PC-3 (cell line): ENCODE data around the gene EEF1A2. TPM values are rescaled to one million over a fixed set of nuclear protein-coding genes. Genes with fewer than 3 reads are reported as not detected.

ENCODE experiments used
- ATAC-seq: fragments of 200-7000 bp; cut with Tn5 transposase; 2 replicates; pipeline ENCODE4 v1.9.1; 2020; ENCODE audit warnings: mild to moderate bottlenecking, moderate library complexity
- BruUV-seq: library from RNA; stranded (reverse); fragments of 400-500 nt; replicated peaks from 2 replicates; lab custom pipeline; 2021; lab: Mats Ljungman, UMichigan
- CTCF ChIA-PET: fragments of 300-600 bp; sonication (Branson Sonifier 250); formaldehyde crosslinking; loops from one replicate; lab custom pipeline; 2022; ENCODE audit warnings: antibody characterized with exemption; lab: Charles Lee
- POLR2A ChIA-PET: fragments of 300-600 bp; sonication (Branson Sonifier 250); formaldehyde crosslinking; loops from one replicate; lab custom pipeline; 2022; ENCODE audit warnings: antibody characterized with exemption; ENCODE audit not compliant: unreplicated experiment; lab: Charles Lee
- DNase-seq: peaks from one replicate; pipeline ENCODE4 v3.0.0-alpha.2; 2015
- H2AFZ ChIP-seq: fragments of 300-600 bp; sonication (generic); 2 replicates; pipeline ENCODE4 v1.6.0; 2016; ENCODE audit warnings: antibody characterized with exemption, low read length
- H3F3A ChIP-seq: fragments of 300-600 bp; sonication (generic); one replicate; pipeline ENCODE4 v1.6.0; 2017; ENCODE audit warnings: antibody characterized with exemption, low read length, control low read depth, mild to moderate bottlenecking; ENCODE audit not compliant: unreplicated experiment
- H3K27ac ChIP-seq: fragments of 300-600 bp; sonication (generic); 2 replicates; pipeline ENCODE4 v1.5.1; 2016; ENCODE audit warnings: mild to moderate bottlenecking, low read length
- H3K27me3 ChIP-seq: fragments of 300-600 bp; sonication (generic); 2 replicates; pipeline ENCODE4 v1.6.1; 2016; ENCODE audit warnings: low read length, mixed read lengths
- H3K36me3 ChIP-seq: fragments of 300-600 bp; sonication (generic); 2 replicates; pipeline ENCODE4 v1.6.1; 2016; ENCODE audit warnings: low read depth, mixed run types, low read length, mixed read lengths
- H3K4me1 ChIP-seq: fragments of 300-600 bp; sonication (generic); 2 replicates; pipeline ENCODE4 v1.5.1; 2016; ENCODE audit warnings: low read length; ENCODE audit not compliant: insufficient read depth
- H3K4me2 ChIP-seq: fragments of 300-600 bp; sonication (generic); 2 replicates; pipeline ENCODE4 v1.6.0; 2016; ENCODE audit warnings: low read length
- H3K4me3 ChIP-seq: fragments of 300-600 bp; sonication (generic); 2 replicates; pipeline ENCODE4 v1.5.1; 2016; ENCODE audit warnings: mild to moderate bottlenecking, low read length, mixed read lengths
- H3K79me2 ChIP-seq: fragments of 300-600 bp; sonication (generic); 2 replicates; pipeline ENCODE4 v1.6.1; 2017; ENCODE audit warnings: low read length, mixed read lengths
- H3K9ac ChIP-seq: fragments of 300-600 bp; sonication (generic); 2 replicates; pipeline ENCODE4 v1.6.0; 2016; ENCODE audit warnings: mild to moderate bottlenecking, low read length
- H3K9me2 ChIP-seq: fragments of 300-600 bp; sonication (generic); replicated peaks from 2 replicates; pipeline ENCODE4 v1.6.1; 2016; ENCODE audit warnings: mixed run types, low read length, mixed read lengths
- H3K9me3 ChIP-seq: fragments of 300-600 bp; sonication (generic); 2 replicates; pipeline ENCODE4 v1.6.1; 2016; ENCODE audit warnings: low read length, mixed read lengths
- H4K20me1 ChIP-seq: fragments of 300-600 bp; sonication (generic); 2 replicates; pipeline ENCODE4 v1.6.1; 2016; ENCODE audit warnings: low read length, mixed read lengths
- EZH2 ChIP-seq: fragments of 300-600 bp; sonication (generic); IDR thresholded peaks from one replicate; pipeline ENCODE4 v1.6.1; 2017; ENCODE audit warnings: antibody characterized with exemption, mild to moderate bottlenecking, low read length; ENCODE audit not compliant: unreplicated experiment
- EZH2phosphoT487 ChIP-seq: fragments of 300-600 bp; sonication (generic); IDR thresholded peaks from 2 replicates; pipeline ENCODE4 v1.6.1; 2018; ENCODE audit warnings: mild to moderate bottlenecking, antibody characterized with exemption, low read length, borderline replicate concordance
- intact Hi-C: fragments of 100-400 bp; cut with micrococcal nuclease; formaldehyde crosslinking; loops from 2 replicates; pipeline ENCODE4 v1.9.0; 2023
- total RNA-seq: library from RNA; depleted of rRNA; stranded (reverse); fragments of >200 nt; gene quantifications from 2 replicates; pipeline ENCODE4 v1.2.3, GENCODE V29; 2014
- TF ChIP-seq, protein P1 (sequence below): fragments of 300-600 bp; sonication (generic); conservative IDR thresholded peaks from 2 replicates; pipeline ENCODE4 v1.5.1; 2017; ENCODE audit warnings: antibody characterized with exemption, low read depth, mild to moderate bottlenecking, low read length

EEF1A2 gene
- total RNA-seq, 1 experiment from 2014 or later, result 463 TPM

DNA sequence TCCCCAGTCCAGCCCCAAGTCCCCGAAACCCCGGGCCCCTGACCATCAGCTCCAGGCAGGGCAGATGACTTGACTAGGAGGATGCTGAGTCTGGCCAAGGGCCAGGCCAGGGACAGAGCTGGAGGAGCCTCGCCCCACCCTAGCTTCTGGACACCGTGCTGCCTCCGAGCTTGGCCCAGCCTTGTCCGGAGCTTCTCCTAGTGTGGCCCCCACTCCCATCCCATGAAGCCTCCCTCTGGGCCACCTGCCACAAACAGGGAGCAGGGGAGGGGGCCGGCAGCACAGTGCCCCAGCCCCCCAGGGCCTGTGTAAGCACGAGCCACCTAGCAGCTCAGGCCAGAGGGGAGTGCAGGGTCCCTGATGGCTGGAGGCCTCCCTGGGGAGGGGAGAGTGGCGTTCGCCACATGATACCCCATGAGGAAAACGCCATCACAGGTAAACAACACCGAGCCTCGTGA, 5.3 kb downstream of the EEF1A2 start:
- ChIA-PET POLR2A (no interaction called here), CTCF (no interaction called here)
- BruUV-seq, result no TSS peak
- Histone ChIP-seq H2AFZ (no peak overlapping the region), H4K20me1 (no peaks in the 10 kb centered on the region; the same call in 1 of the 2 replicates), H3K4me2 (no peak overlapping the region), H3K36me3 (peaks cover 50% of the 10 kb centered on the region), H3F3A (no peaks in the 10 kb centered on the region), H3K4me3 (no peak overlapping the region), H3K27ac (no peak overlapping the region), H3K79me2 (peaks cover 21% of the 10 kb centered on the region), H3K9me2 (no peaks in the 10 kb centered on the region), H3K9ac (no peak overlapping the region), H3K4me1 (peaks cover 14% of the 10 kb centered on the region), H3K27me3 (no peaks in the 10 kb centered on the region), H3K9me3 (no peaks in the 10 kb centered on the region)
- DNase-seq, result no peak
- TF ChIP-seq, protein P1, sequence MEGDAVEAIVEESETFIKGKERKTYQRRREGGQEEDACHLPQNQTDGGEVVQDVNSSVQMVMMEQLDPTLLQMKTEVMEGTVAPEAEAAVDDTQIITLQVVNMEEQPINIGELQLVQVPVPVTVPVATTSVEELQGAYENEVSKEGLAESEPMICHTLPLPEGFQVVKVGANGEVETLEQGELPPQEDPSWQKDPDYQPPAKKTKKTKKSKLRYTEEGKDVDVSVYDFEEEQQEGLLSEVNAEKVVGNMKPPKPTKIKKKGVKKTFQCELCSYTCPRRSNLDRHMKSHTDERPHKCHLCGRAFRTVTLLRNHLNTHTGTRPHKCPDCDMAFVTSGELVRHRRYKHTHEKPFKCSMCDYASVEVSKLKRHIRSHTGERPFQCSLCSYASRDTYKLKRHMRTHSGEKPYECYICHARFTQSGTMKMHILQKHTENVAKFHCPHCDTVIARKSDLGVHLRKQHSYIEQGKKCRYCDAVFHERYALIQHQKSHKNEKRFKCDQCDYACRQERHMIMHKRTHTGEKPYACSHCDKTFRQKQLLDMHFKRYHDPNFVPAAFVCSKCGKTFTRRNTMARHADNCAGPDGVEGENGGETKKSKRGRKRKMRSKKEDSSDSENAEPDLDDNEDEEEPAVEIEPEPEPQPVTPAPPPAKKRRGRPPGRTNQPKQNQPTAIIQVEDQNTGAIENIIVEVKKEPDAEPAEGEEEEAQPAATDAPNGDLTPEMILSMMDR, result no peak
- TF ChIP-seq EZH2 (no peak), EZH2phosphoT487 (no peak)
- no peak for ATAC-seq
- intact Hi-C loops, result no loop called here

DNA sequence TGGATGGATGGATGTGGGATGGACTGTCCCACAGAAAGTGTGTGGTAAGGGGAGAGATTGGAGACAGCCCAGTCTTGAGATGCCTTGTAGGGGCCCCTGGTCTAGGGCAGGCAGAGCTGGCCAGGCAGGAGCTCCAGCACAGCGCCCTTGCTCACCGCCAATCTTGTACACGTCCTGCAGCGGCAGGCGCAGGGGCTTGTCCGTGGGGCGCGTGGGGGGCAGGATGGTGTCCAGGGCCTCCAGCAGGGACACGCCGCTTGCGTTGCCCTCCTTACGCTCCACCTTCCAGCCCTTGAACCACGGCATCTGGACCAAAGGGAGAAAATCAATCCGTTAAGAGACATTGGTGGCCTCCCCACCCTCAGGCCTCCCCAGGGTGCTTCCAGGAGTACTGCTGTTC, 5.9 kb downstream of the EEF1A2 start:
- no peaks in the 10 kb centered on the region; the same call in 1 of the 2 replicates for H4K20me1 ChIP-seq
- H3K9me2 ChIP-seq, result no peaks in the 10 kb centered on the region
- intact Hi-C loops, result no loop called here
- no TSS peak for BruUV-seq
- POLR2A ChIA-PET, result no interaction called here
- DNase-seq, result no peak
- ATAC-seq, result no peak
- no peak overlapping the region for H3K27ac ChIP-seq
- peaks cover 14% of the 10 kb centered on the region for H3K4me1 ChIP-seq
- H3K4me3 ChIP-seq, result no peak overlapping the region
- peaks cover 50% of the 10 kb centered on the region for H3K36me3 ChIP-seq
- no peaks in the 10 kb centered on the region for H3F3A ChIP-seq
- H3K9me3 ChIP-seq, result no peaks in the 10 kb centered on the region
- H3K27me3 ChIP-seq, result no peaks in the 10 kb centered on the region
- H3K9ac ChIP-seq, result no peak overlapping the region
- TF ChIP-seq, protein P1, result no peak
- no peak for TF ChIP-seq EZH2
- no peak for TF ChIP-seq EZH2phosphoT487
- no peak overlapping the region for H2AFZ ChIP-seq
- CTCF ChIA-PET, result no interaction called here
- peaks cover 17% of the 10 kb centered on the region for H3K79me2 ChIP-seq
- no peak overlapping the region for H3K4me2 ChIP-seq

DNA sequence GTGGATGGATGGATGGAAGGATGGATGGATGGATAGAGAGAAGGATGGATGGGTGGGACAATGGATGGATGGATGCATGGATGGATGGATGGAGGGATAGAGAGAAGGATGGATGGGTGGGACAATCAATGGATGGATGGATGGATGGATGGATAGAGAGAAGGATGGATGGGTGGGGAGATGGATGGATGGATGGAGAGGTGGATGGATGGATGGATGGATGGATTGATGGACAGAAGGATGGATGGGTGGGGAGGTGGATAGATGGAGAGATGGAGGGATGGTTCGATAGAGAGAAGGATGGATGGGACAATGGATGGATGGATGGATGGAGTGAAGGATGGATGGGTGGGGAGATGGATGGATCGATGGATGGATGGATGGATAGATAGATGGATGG, 6.4 kb downstream of the EEF1A2 start:
- ChIA-PET POLR2A (no interaction called here), CTCF (no interaction called here)
- TF ChIP-seq, protein P1, result no peak
- TF ChIP-seq EZH2 (no peak), EZH2phosphoT487 (no peak)
- Histone ChIP-seq H3K27ac (no peak overlapping the region), H3F3A (no peaks in the 10 kb centered on the region), H3K9me3 (no peaks in the 10 kb centered on the region), H3K4me2 (no peak overlapping the region), H3K36me3 (peaks cover 50% of the 10 kb centered on the region), H3K27me3 (no peaks in the 10 kb centered on the region), H2AFZ (no peak overlapping the region), H3K79me2 (peaks cover 13% of the 10 kb centered on the region), H3K9me2 (no peaks in the 10 kb centered on the region), H3K4me3 (no peak overlapping the region), H3K9ac (no peak overlapping the region), H4K20me1 (no peaks in the 10 kb centered on the region; the same call in 1 of the 2 replicates), H3K4me1 (peaks cover 10% of the 10 kb centered on the region)
- BruUV-seq, result no TSS peak
- no peak for ATAC-seq
- DNase-seq, result no peak
- intact Hi-C loops, result no loop called here
